Ureter (tissue), 1 donor: Measurements from ENCODE around the gene KRTAP10-12. TPM values are rescaled to one million over a fixed set of nuclear protein-coding genes. Genes with fewer than 3 reads are reported as not detected.

ENCODE experiments used
- DNase-seq: peaks from one replicate; pipeline ENCODE4 v3.0.0-alpha.2; 2020; ENCODE audit warnings: low spot score
- total RNA-seq: library from RNA; stranded (reverse); gene quantifications from one replicate; pipeline ENCODE4 v1.2.4, GENCODE V29; 2023
- donor health status: DM: yes; HTN: yes; CAD: no.

KRTAP10-12 gene
- total RNA-seq, 1 donor from 2014 or later = not detected

DNA sequence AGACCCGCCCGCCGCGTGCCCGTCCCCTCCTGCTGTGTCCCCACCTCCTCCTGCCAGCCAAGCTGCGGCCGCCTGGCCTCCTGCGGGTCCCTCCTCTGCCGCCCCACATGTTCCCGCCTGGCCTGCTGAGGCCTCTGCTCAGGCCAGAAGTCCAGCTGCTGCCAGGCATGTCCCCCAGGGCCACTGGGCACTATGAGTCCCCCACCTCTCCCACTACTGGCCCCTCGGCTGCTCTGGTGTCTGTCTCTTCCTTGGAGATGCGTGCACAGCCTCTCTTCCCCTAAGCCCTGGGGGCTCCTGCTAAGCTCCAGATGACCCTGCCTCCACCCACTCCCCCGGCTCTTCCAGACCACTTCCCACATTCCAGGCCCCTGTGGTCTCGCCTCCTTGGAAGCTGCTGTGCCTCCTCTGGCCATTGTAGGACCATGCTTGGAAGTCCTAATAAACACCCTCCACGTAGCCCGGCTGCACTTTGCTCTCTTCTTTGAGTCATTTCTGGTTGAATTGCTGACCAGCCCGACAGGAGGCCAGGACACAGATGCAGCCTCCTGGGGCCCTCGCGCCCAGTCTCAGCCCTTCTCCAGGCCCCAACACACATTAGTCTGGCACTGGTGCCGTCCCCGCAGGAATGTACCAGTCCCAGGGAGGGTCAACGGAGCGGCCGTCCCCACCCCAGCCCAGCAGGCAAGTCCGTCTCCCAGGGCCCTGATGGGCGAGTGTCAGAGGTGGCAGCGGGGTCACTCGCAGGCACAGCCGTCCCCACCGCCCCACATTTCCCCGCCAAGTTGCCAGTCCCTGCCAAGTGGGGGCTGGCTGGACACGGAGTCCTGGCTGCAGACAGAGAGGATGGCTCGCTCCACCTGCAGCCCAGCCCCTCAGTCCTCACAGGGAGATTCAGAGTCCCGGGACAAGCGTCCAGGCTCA lies 1.1 kb downstream of the KRTAP10-12 start:
- no peak for DNase-seq

DNA sequence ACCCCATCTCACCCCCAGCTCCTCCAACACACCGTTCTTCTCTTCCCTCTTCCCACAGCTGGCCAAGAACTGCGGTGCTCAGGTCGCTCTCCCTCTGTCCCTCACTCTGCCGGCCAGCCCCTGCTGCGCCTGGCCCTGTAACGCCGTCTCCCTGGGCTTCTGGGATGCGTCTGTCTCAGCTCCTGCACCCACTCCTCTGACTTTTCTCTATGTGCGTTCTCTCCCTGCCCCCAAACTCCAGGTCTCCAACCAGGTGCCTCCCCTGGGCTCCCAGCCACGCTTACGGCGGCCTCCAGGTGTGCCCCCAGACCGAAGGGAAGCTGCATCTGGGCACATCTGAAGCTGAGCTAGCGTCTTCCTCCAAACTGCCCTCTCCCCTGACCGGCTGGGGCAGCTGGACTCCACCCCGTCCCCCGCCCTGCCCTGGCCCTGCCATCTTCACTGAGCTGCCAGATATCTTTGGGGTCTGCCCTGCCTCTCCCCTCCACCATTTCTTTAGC lies 2.6 kb downstream of the KRTAP10-12 start:
- no peak for DNase-seq

- DNase-seq = no peak
Measured at GRCh38 chr21:44700101-44701022, 3.4 kb downstream of the KRTAP10-12 start.

DNA sequence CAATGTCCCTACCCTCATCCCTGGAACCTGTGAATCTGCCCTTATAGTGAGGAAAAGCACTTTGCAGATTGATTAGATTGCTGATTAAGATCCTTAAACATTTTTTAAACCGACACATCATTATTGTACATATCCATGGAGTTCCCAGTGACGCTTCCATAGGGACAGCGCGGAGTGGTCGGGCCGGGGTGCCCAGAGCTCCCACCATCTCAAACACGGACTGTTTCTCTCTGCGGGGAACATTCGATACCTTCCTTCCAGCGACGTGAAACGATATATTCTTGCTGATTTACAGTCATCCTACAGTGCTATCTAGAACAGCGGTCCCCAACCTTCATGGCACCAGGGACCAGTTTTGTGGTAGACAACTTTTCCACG lies 4.0 kb downstream of the KRTAP10-12 start:
- no peak for DNase-seq

GRCh38 chr21:44701541-44701940 lies 4.6 kb downstream of the KRTAP10-12 start:
- no peak for DNase-seq

DNA sequence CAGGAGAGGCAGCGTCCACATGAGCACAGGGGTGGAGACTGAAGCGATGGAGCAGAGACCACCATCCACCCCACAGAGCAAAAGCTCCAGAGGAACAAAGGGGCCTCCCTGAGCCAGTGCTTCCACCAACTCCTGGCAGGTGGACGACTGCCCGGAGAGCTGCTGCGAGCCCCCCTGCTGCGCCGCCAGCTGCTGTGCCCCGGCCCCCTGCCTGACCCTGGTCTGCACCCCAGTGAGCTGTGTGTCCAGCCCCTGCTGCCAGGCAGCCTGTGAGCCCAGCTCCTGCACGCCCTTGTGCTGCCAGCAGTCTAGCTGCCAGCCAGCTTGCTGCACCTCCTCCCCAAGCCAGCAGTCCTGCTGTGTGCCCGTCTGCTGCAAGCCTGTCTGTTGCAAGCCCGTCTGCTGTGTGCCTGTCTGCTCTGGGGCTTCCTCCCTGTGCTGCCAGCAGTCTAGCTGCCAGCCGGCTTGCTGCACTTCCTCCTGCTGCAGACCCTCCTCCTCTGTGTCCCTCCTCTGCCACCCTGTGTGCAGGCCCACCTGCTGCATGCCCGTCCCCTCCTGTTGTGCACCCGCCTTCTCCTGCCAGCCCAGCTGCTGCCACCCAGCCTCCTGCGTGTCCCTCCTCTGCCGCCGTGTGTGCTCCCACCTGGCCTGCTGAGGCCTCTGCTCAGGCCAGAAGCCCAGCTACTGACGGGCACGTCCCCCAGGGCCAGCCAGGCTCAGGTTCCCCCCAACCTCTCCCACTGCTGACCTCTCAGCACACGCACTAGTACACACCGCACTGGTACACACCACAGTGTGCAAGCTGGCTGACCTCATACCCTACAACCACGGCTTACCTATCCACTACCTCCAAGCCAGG lies 5.4 kb downstream of the KRTAP10-12 start:
- peak; percentile 26 for DNase-seq

DNA sequence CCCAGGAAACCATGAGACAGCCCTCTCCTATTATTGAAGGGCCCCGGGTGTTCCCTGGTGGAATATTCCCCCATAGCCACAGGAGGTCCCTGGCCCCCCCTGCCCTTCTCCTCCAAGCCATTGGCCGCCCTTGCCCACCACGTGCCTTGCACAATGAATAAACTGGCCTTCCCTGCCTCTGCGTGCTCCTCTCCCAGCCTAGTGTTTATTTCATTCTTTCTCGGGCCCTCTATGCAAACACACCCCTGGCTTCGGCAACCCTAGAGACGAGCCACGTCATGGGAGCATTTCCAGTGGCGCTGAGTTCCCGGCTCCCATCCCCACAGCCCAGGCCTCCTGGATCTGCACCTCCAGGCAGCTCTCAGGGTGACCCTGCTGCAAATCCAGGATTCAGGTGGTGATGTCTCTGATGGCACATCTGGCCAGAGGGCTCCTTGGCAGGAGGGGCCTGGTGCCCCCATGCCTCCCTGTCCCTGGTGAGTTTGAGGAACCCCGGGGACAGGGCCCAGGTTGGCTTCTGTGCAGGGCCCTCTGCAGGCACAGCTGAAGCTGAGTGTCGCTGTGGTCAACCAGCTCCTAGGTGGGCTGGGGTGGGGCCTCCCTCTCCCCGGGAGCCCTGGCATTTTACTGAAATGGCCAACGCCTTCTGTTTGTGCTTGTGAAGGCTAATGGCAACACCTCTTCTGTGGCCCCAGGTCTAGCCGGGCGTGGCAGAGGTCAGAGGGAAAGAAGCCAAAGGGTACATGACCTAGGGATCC lies 6.2 kb downstream of the KRTAP10-12 start:
- DNase-seq = no peak

GRCh38 chr21:44703731-44704635 lies 7.0 kb downstream of the KRTAP10-12 start:
- DNase-seq = peak; percentile 14

GRCh38 chr21:44704636-44705001 lies 7.6 kb downstream of the KRTAP10-12 start:
- DNase-seq = peak; percentile 25

- peak; percentile 31 for DNase-seq
Measured at GRCh38 chr21:44706026-44706705, 9.2 kb downstream of the KRTAP10-12 start.

DNA sequence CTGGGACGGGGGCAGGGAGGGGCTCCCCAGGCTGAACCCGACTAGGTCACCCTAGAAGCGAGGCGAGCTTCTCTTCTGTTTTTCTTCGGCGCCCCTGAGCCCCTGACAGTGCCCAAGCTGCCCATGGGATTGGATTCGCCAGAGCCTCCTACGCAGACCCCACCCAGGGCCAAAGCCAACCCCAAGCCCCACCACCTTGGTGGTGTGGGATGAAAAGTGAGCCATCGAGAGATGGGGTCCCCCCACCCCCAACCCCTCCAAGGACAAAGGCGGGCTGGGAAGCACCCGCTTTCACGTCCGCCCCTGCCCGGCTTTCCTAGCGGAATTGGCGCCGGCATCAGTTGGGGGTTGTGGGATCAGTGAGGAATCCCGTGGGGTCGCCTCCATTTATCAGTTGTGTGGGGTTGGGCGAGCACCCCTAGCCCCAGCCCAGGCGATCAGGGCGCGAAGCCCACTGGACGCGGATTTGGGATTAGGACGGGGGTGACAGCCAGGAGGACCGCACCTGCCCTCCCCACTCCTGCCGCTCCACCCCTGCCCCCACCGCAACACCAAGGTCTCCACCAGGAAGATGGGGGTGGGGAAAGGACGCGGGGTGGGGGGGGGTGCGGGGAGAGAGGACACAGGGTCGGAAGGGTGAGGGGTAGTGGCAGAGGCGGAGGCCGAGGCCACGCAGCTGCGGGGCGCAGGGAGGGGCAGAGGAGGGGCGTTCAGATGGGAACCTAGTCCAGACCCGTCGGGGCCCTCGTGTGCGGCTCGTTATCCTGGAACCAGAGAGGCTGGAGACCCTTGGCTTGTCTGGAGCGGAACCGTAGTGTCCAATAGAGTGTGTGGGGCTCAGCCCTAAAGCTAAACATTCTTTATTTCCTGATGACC lies 10.0 kb downstream of the KRTAP10-12 start:
- peak; percentile 32 for DNase-seq

DNA sequence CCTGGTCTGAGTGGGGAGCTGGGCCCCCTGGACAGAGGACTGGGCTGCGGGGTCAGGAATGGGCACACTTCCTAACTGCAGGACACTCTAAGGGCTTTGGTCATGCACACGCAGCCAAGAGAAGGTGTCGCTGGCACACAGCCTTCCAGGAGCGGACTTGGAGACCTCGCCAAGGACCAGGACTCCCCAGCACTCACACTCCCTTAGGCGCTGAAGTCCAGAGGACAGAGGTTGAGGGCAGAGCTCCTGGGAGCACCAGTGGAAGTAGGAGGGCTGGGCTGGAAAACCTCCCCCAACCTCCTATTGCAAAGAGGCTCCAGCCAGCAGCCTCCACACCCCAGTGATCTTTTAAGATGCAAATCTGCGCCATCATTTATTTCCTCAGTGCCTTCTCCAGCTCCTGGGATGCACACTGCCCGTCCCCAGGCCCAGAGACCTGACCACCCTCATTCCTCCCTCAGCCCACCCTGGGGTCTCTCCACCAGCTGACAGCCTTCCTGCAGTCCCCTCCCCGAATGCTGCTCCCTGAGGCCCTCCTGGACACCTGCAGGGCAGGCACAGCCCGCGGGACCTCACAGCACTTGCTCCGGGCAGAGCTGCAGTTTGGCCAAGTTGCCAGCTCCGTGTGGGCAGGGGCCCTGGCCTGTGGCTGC lies 11.4 kb downstream of the KRTAP10-12 start:
- peak; percentile 37 for DNase-seq

GRCh38 chr21:44708866-44709425 lies 12.0 kb downstream of the KRTAP10-12 start:
- peak; percentile 28 for DNase-seq

DNA sequence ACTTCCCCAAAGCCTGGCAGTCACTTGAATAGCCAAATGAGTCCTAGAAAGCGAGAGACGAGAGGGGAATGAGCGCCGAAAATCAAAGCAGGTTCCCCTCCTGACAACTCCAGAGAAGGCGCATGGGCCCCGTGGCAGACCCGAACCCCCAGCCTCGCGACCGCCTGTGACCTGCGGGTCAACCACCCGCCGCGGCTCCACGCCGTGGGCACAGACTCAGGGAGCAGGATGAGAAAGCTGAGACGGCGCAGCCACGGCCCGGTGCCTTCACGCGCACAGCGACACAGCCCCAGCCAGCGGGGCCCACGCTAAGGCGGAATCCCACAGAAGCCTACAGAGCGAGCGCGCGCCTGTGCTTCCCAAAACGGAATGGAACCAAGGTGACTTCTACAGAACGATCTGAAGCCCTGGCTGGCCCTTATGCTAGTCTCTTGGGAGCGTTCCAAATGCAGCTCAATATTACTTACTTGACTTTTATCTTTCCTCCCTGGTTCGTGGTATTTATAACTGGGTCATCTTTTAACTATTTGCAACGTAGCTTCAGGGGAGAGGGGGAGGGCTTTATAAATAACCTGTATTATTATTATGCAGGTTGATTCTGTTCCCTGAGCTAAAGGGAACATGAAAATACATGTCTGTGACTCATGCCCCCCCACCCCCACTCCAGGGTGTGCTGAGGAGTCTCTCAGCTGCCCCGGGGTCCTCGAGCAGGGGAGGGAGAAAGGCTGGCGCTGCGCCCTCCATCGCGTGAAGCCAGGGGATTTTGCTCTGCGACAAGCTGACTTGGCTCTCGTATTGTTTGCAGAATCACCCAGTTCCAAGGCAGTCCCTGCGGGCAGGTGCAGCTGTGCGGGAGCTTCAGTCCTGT lies 12.7 kb downstream of the KRTAP10-12 start:
- peak; percentile 35 for DNase-seq

GRCh38 chr21:44710294-44710665 lies 13.3 kb downstream of the KRTAP10-12 start:
- peak; percentile 29 for DNase-seq

DNA sequence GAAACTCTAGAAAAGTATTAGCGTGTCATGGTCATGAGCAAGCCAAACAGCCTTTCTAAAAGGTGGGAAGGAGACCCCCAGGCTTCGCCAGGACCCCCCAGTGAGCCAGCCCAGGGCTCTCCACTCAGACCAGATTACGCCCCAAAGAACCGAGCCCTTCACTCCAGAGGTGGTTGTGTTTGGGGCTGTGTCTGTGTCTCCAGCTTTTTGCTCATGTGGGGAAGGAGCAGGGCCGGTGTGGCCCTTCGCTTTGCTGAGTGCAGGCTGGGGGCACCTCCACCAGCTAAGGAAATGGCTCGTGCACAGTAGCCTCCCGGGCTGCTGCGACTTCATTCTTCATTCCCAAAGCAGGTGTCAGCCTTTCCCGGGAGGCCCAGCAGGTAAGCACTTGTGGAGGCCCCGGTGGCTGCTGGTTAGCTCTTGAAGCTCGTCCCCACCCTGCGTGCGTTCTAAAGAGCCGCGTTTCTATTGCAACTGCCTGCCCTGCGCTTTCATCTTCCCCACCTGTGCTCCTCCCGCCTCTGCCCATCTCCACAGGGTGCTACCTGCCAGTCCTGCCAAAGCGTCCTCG lies 13.9 kb downstream of the KRTAP10-12 start:
- DNase-seq = peak; percentile 35
